ENCODE data around the gene CCDC33.

CCDC33 gene

GRCh38 chr15:74225928-74226327, 10.2 kb upstream of the CCDC33 start:
- H3K27me3 ChIP-seq (ENCODE audit: control insufficient read depth, low read length) = 0 out of 2 replicates have a peak, but pooled peaks cover 3% of the 10 kb centered on the region
- H3K79me2 ChIP-seq (ENCODE audit: control insufficient read depth, low read length) = no peaks in the 10 kb centered on the region
- H3K9me2 ChIP-seq (replicated peaks; ENCODE audit: control insufficient read depth, low read length) = no peaks in the 10 kb centered on the region
- no peak overlapping the region for H3K4me2 ChIP-seq (ENCODE audit: low read length)
- no peaks in the 10 kb centered on the region for H3F3A ChIP-seq (ENCODE audit: control insufficient read depth, insufficient read depth)
- H4K20me1 ChIP-seq (ENCODE audit: control insufficient read depth, insufficient read depth, low read depth, low read length) = no peaks in the 10 kb centered on the region
- H3K4me3 ChIP-seq (ENCODE audit: low read length) = no peak overlapping the region
- H3K9me3 ChIP-seq (ENCODE audit: control insufficient read depth, insufficient read depth, low read length) = no peaks in the 10 kb centered on the region
- H3K4me1 ChIP-seq (ENCODE audit: control insufficient read depth, low read length) = no peaks in the 10 kb centered on the region
- TF ChIP-seq CTCF (IDR thresholded peaks at IDR 0.05; ENCODE audit: low read depth, low read length, poor library complexity, severe bottlenecking) (no peak), EZH2phosphoT487 (IDR thresholded peaks at IDR 0.05; ENCODE audit: borderline replicate concordance, low read length) (no peak)
- H3K36me3 ChIP-seq (ENCODE audit: control insufficient read depth, low read length) = no peaks in the 10 kb centered on the region
- no peak overlapping the region for H3K27ac ChIP-seq (ENCODE audit: low read depth, low read length)

GRCh38 chr15:74226761-74227540, 9.2 kb upstream of the CCDC33 start:
- TF ChIP-seq CTCF (IDR thresholded peaks at IDR 0.05; ENCODE audit: low read depth, low read length, poor library complexity, severe bottlenecking) (no peak), EZH2phosphoT487 (IDR thresholded peaks at IDR 0.05; ENCODE audit: borderline replicate concordance, low read length) (no peak)
- Histone ChIP-seq H3K27me3 (ENCODE audit: control insufficient read depth, low read length) (0 out of 2 replicates have a peak, but pooled peaks cover 3% of the 10 kb centered on the region), H3K27ac (ENCODE audit: low read depth, low read length) (no peak overlapping the region)

GRCh38 chr15:74227968-74228722, 8.0 kb upstream of the CCDC33 start:
- 0 out of 2 replicates have a peak, but pooled peaks cover 2% of the 10 kb centered on the region for H3K27me3 ChIP-seq (ENCODE audit: control insufficient read depth, low read length)
- no peak for TF ChIP-seq CTCF (IDR thresholded peaks at IDR 0.05; ENCODE audit: low read depth, low read length, poor library complexity, severe bottlenecking)
- TF ChIP-seq EZH2phosphoT487 (IDR thresholded peaks at IDR 0.05; ENCODE audit: borderline replicate concordance, low read length) = no peak
- no peaks in the 10 kb centered on the region for H3K9me2 ChIP-seq (replicated peaks; ENCODE audit: control insufficient read depth, low read length)
- no peak overlapping the region for H3K27ac ChIP-seq (ENCODE audit: low read depth, low read length)
- H3K36me3 ChIP-seq (ENCODE audit: control insufficient read depth, low read length) = no peaks in the 10 kb centered on the region
- no peaks in the 10 kb centered on the region for H3K4me1 ChIP-seq (ENCODE audit: control insufficient read depth, low read length)
- no peaks in the 10 kb centered on the region for H3K9me3 ChIP-seq (ENCODE audit: control insufficient read depth, insufficient read depth, low read length)
- H4K20me1 ChIP-seq (ENCODE audit: control insufficient read depth, insufficient read depth, low read depth, low read length) = no peaks in the 10 kb centered on the region
- H3K79me2 ChIP-seq (ENCODE audit: control insufficient read depth, low read length) = no peaks in the 10 kb centered on the region
- H3K4me3 ChIP-seq (ENCODE audit: low read length) = no peak overlapping the region
- H3F3A ChIP-seq (ENCODE audit: control insufficient read depth, insufficient read depth) = no peaks in the 10 kb centered on the region
- H3K4me2 ChIP-seq (ENCODE audit: low read length) = no peak overlapping the region

More at GRCh38 chr15:74226761-74227540, 9.2 kb upstream of the CCDC33 start:
- Histone ChIP-seq H3K79me2 (ENCODE audit: control insufficient read depth, low read length) (no peaks in the 10 kb centered on the region), H3K9me2 (replicated peaks; ENCODE audit: control insufficient read depth, low read length) (no peaks in the 10 kb centered on the region), H4K20me1 (ENCODE audit: control insufficient read depth, insufficient read depth, low read depth, low read length) (no peaks in the 10 kb centered on the region), H3K4me1 (ENCODE audit: control insufficient read depth, low read length) (no peaks in the 10 kb centered on the region), H3F3A (ENCODE audit: control insufficient read depth, insufficient read depth) (no peaks in the 10 kb centered on the region), H3K4me3 (ENCODE audit: low read length) (no peak overlapping the region), H3K4me2 (ENCODE audit: low read length) (no peak overlapping the region), H3K9me3 (ENCODE audit: control insufficient read depth, insufficient read depth, low read length) (no peaks in the 10 kb centered on the region), H3K36me3 (ENCODE audit: control insufficient read depth, low read length) (no peaks in the 10 kb centered on the region)

Data from DOHH2 (cell line).